ENCODE measurements around the gene EIF4G1. TPM values are rescaled to one million over a fixed set of nuclear protein-coding genes. Genes with fewer than 3 reads are reported as not detected.

The EIF4G1 gene
- total and polyA plus RNA-seq, 10 of the 15 experiments (the other 5 are each of a cell fraction or from before 2014, with no cell fraction given): 5.7 to 462 (median 237) TPM

- ChIA-PET SMC1A (ENCODE audit: uncharacterized antibody, unreplicated experiment) (no interaction called here), CTCF (interaction anchor here (0.8 kb wide), 1 partner anchor 11 kb away, joined by 6 read pairs; no protein-coding TSS in a partner anchor), RAD21 (ENCODE audit: unreplicated experiment) (no interaction called here), POLR2A (interaction anchor here (0.6 to 0.8 kb wide), 2 partner anchors 143 to 154 kb away, joined by 3 read pairs; no protein-coding TSS in a partner anchor)
- Histone ChIP-seq H3K9ac (ENCODE audit: control insufficient read depth, insufficient read depth, low read length) (no peak overlapping the region), H3K9me3 (replicated peaks; ENCODE audit: control insufficient read depth, insufficient read depth, low read length) (no peaks in the 10 kb centered on the region), H3K4me1 (ENCODE audit: control insufficient read depth, insufficient read depth, low read length) (0 out of 2 replicates have a peak, but pooled peaks cover 2% of the 10 kb centered on the region), H3K4me2 (ENCODE audit: control insufficient read depth, insufficient read depth) (no peak overlapping the region), H4K20me1 (ENCODE audit: control insufficient read depth, insufficient read depth) (peaks cover 7% of the 10 kb centered on the region), H3K27ac (ENCODE audit: control insufficient read depth, insufficient read depth) (no peak overlapping the region), H3K27me3 (replicated peaks in 1 of 2; ENCODE audit: control insufficient read depth in 2 of 2, insufficient read depth in 2 of 2, low read length in 1 of 2) (no peaks in the 10 kb centered on the region), H3K79me2 (ENCODE audit: control insufficient read depth, insufficient read depth, low read length) (peaks cover 21% of the 10 kb centered on the region), H3K36me3 (ENCODE audit: control insufficient read depth in 2 of 2, insufficient read depth in 2 of 2, low read length in 1 of 2) (peaks cover 5 to 6% of the 10 kb centered on the region in 2 experiments), H3K4me3 (no peak overlapping the region), H2AFZ (ENCODE audit: control insufficient read depth, low read depth, low read length) (no peak overlapping the region)
- TF ChIP-seq RELA (IDR thresholded peaks at IDR 0.05; ENCODE audit: borderline replicate concordance, partially characterized antibody): no peak
- no peak for TF ChIP-seq RCOR1 (conservative IDR thresholded peaks at IDR 0.05; ENCODE audit: low read depth, low read length)
- no peak for TF ChIP-seq GABPA (IDR thresholded peaks at IDR 0.05; ENCODE audit: low read depth)
- intact Hi-C loops (cut with micrococcal nuclease; ENCODE audit: unreplicated experiment): no loop called here
- no peak for FAIRE-seq
- no peak for DNase-seq (ENCODE audit: low read depth, low spot score)
- ATAC-seq: no peak
- no TSS peak for BruUV-seq (replicated peaks)
- in situ Hi-C loops (cut with MboI): no loop called here
These were observed 2.8 kb upstream of the EIF4G1 start for GRCh38 chr3:184311633-184312032.

- H3K36me3 ChIP-seq (ENCODE audit: control insufficient read depth in 2 of 2, insufficient read depth in 2 of 2, low read length in 1 of 2): peaks cover 8 to 20% of the 10 kb centered on the region in 2 experiments
- intact Hi-C loops (cut with micrococcal nuclease; ENCODE audit: unreplicated experiment): loop anchor here (2.0 to 5.0 kb wide), 2 partner anchors 16 to 47 kb away; partner anchors contain the start of genes CLCN2, POLR2H and PSMD2
- DNase-seq (ENCODE audit: low read depth, low spot score): no peak
- peak overlapping the region; percentile 95; the same call in 1 of the 2 replicates for H3K4me2 ChIP-seq (ENCODE audit: control insufficient read depth, insufficient read depth)
- H3K27me3 ChIP-seq (replicated peaks in 1 of 2; ENCODE audit: control insufficient read depth in 2 of 2, insufficient read depth in 2 of 2, low read length in 1 of 2): no peaks in the 10 kb centered on the region
- in situ Hi-C loops (cut with MboI): no loop called here
- peaks cover 52% of the 10 kb centered on the region for H3K79me2 ChIP-seq (ENCODE audit: control insufficient read depth, insufficient read depth, low read length)
- H3K9me3 ChIP-seq (replicated peaks; ENCODE audit: control insufficient read depth, insufficient read depth, low read length): no peaks in the 10 kb centered on the region
- ChIA-PET RAD21 (ENCODE audit: unreplicated experiment) (no interaction called here), CTCF (no interaction called here), POLR2A (interaction anchor here (0.8 kb wide), 1 partner anchor 48 kb away, joined by 4 read pairs; no protein-coding TSS in a partner anchor), SMC1A (ENCODE audit: uncharacterized antibody, unreplicated experiment) (no interaction called here)
- peak overlapping the region; percentile 100 for H3K4me3 ChIP-seq
- FAIRE-seq: no peak
- peak; percentile 56 for ATAC-seq
- H3K4me1 ChIP-seq (ENCODE audit: control insufficient read depth, insufficient read depth, low read length): 0 out of 2 replicates have a peak, but pooled peaks cover 3% of the 10 kb centered on the region
- peaks cover 12% of the 10 kb centered on the region for H4K20me1 ChIP-seq (ENCODE audit: control insufficient read depth, insufficient read depth)
- no TSS peak for BruUV-seq (replicated peaks)
- H3K9ac ChIP-seq (ENCODE audit: control insufficient read depth, insufficient read depth, low read length): peak overlapping the region; percentile 99
- H3K27ac ChIP-seq (ENCODE audit: control insufficient read depth, insufficient read depth): peak overlapping the region; percentile 92
- WGBS (ENCODE audit: insufficient coverage, insufficient replicate concordance, low lambda C conversion rate, missing lambda C conversion rate): under 1% methylated on average over 26 of the region's 89 CpGs
- no peak overlapping the region for H2AFZ ChIP-seq (ENCODE audit: control insufficient read depth, low read depth, low read length)
- TF ChIP-seq POLR2AphosphoS2 (IDR thresholded peaks at IDR 0.05; ENCODE audit: low read depth, low read length): 0 out of 2 replicates have a peak, but pooled peaks have one; percentile 13
- TF ChIP-seq BCL3 (IDR thresholded peaks at IDR 0.05; ENCODE audit: borderline replicate concordance, insufficient read depth, low read depth, low read length, poor library complexity, severe bottlenecking): no peak
- TF ChIP-seq NR2C1 (IDR thresholded peaks at IDR 0.05): 0 out of 2 replicates have a peak, but pooled peaks have one; percentile 26
- TF ChIP-seq SPI1 (IDR thresholded peaks at IDR 0.05; ENCODE audit: borderline replicate concordance, insufficient read depth, low read depth, low read length): no peak
- no peak for TF ChIP-seq JUNB (IDR thresholded peaks at IDR 0.05)
- peak; percentile 92 for TF ChIP-seq MYC (IDR thresholded peaks at IDR 0.05; ENCODE audit: insufficient read depth, insufficient read length, insufficient replicate concordance, low read length, severe bottlenecking)
- no peak for TF ChIP-seq CEBPZ (IDR thresholded peaks at IDR 0.05; ENCODE audit: low read depth, low read length)
- no peak for TF ChIP-seq CBFB (IDR thresholded peaks at IDR 0.05; ENCODE audit: low read depth)
These were observed 515 bp downstream of the EIF4G1 start for GRCh38 chr3:184314700-184315542.
